Ascending aorta (tissue), 2 donors: ENCODE results near the gene KCNIP4. TPM values are rescaled to one million over a fixed set of nuclear protein-coding genes. Genes with fewer than 3 reads are reported as not detected.

ENCODE experiments used
- DNase-seq, 2 donors: peaks; one replicate each; pipeline ENCODE4 v3.0.0-alpha.2; 2019; ENCODE audit warnings: low spot score in 2 of 2
- H3K27ac ChIP-seq, 2 donors: fragments of 200-600 bp; sonication (generic); one replicate each; pipeline ENCODE4 v1.5.1; 2016 to 2017; ENCODE audit warnings: mild to moderate bottlenecking in 1 of 2
- H3K27me3 ChIP-seq: fragments of 200-600 bp; sonication (generic); one replicate; pipeline ENCODE4 v1.5.1; 2017
- H3K36me3 ChIP-seq, 2 donors: fragments of 200-600 bp; sonication (generic); one replicate each; pipeline ENCODE4 v1.5.1; 2016
- H3K4me1 ChIP-seq, 2 donors: fragments of 200-600 bp; sonication (generic); one replicate each; pipeline ENCODE4 v1.5.1; 2016 to 2017; ENCODE audit warnings: mild to moderate bottlenecking in 1 of 2
- H3K4me3 ChIP-seq, 2 donors: fragments of 200-600 bp; sonication (generic); one replicate each; pipeline ENCODE4 v1.5.1; 2016 to 2017; ENCODE audit warnings: mild to moderate bottlenecking in 1 of 2
- H3K9me3 ChIP-seq, 2 donors: fragments of 200-600 bp; sonication (generic); one replicate each; pipeline ENCODE4 v1.5.1; 2016
- intact Hi-C: fragments of 100-400 bp; cut with DNase I; formaldehyde crosslinking; loops from one replicate; pipeline ENCODE4 v1.15.1; 2023
- total RNA-seq: library from RNA; depleted of rRNA; stranded (reverse); fragments of >200 nt; gene quantifications from one replicate; pipeline ENCODE4 v1.1.0, GENCODE V29; 2016
- TF ChIP-seq, protein P1 (sequence below), 3 experiments: fragments of 200-600 bp in 2 of 3; fragments of 450-650 bp in 1 of 3; sonication (generic) in 2 of 3; IDR thresholded peaks; one replicate each; pipeline ENCODE4 v1.5.1; 2016 to 2019; ENCODE audit warnings: antibody characterized with exemption in 3 of 3, mild to moderate bottlenecking in 1 of 3, moderate library complexity in 1 of 3

KCNIP4 gene
- total RNA-seq, 1 donor from 2014 or later, result not detected

DNA sequence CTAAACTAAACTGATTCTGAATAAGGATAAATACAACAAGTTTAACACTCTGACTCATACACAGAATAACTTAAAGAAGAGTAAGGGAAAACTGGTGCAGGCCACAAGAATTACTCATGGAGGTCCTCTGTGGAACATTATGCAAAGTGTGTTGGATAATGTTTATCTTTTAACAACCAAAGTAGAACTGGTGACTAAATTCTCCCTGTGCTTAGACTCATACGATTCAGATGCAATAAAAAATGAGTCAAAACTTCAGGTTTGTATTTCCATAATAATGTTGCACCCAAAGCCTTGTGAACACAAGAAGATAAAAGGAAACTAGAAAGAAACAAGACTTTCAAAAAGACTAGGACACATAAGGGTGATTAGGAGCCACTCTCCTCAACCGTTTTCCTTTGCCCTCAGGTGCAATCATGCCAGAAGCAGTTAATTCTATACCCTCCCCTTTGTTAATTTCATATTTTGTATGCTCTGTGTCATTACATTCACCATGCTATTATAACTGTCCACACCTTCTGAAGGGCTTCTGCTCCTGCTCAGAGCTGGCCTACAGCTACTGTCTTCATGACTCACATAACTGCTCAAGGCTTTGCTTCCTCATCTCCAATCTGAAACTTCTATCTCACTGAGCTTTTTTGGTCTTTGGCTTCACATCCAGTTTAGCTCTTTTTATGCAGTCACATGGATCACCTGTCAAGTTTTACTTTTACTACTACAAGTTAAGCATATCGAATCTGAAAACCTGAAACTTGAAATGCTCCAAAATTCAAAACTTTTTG, 60.2 kb downstream of the KCNIP4 start:
- no peak overlapping the region for H3K27ac ChIP-seq
- no peaks in the 10 kb centered on the region for H3K9me3 ChIP-seq
- no peak for DNase-seq
- H3K27me3 ChIP-seq, result no peaks in the 10 kb centered on the region
- no peaks in the 10 kb centered on the region for H3K36me3 ChIP-seq
- TF ChIP-seq, protein P1, sequence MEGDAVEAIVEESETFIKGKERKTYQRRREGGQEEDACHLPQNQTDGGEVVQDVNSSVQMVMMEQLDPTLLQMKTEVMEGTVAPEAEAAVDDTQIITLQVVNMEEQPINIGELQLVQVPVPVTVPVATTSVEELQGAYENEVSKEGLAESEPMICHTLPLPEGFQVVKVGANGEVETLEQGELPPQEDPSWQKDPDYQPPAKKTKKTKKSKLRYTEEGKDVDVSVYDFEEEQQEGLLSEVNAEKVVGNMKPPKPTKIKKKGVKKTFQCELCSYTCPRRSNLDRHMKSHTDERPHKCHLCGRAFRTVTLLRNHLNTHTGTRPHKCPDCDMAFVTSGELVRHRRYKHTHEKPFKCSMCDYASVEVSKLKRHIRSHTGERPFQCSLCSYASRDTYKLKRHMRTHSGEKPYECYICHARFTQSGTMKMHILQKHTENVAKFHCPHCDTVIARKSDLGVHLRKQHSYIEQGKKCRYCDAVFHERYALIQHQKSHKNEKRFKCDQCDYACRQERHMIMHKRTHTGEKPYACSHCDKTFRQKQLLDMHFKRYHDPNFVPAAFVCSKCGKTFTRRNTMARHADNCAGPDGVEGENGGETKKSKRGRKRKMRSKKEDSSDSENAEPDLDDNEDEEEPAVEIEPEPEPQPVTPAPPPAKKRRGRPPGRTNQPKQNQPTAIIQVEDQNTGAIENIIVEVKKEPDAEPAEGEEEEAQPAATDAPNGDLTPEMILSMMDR (IDR thresholded peaks at IDR 0.05), result no peak
- no peak overlapping the region for H3K4me3 ChIP-seq
- intact Hi-C loops, result no loop called here
- H3K4me1 ChIP-seq, result no peaks in the 10 kb centered on the region

DNA sequence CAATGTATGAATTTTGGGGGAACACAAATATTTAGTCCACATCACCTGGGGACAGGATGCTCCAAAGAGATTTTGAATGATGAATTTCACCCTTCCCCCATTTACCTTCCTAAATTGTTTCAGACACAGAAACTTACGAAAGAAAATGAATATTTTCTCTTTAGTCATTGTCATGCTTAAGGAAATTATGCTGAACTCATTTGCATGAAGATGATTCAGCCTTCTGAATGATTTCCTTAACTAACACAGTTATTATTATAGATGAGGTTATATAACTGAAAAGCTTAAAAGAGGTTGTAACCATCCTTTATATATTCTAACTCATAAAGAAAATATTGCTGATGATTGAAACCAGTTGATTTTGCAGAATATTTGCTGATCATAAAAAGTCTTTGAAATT, 61.1 kb downstream of the KCNIP4 start:
- no peaks in the 10 kb centered on the region for H3K36me3 ChIP-seq
- H3K4me1 ChIP-seq, result no peaks in the 10 kb centered on the region
- H3K4me3 ChIP-seq, result no peak overlapping the region
- H3K9me3 ChIP-seq, result no peaks in the 10 kb centered on the region
- TF ChIP-seq, protein P1 (IDR thresholded peaks at IDR 0.05), result no peak
- intact Hi-C loops, result no loop called here
- H3K27me3 ChIP-seq, result no peaks in the 10 kb centered on the region
- DNase-seq, result no peak
- H3K27ac ChIP-seq, result no peak overlapping the region

DNA sequence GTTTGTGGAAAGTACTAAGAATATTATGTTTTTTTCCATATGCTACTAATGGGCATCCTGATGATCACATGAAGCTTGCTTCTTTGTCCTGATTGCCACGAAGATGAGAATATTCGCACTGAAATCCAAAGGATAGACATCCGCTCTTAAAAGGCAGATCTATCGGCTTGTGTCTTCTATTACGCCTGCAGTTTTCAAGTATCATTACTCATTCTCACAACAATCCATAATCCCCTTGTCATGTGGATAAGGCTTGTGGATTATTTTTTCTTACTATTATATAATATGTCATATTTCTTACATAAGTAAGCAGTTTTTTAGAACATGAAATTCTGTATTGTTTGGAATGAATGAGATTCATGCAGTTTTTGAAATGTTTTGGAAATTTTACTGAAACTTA, 62.8 kb downstream of the KCNIP4 start:
- H3K4me3 ChIP-seq, result no peak overlapping the region
- no peak for DNase-seq
- H3K27ac ChIP-seq, result no peak overlapping the region
- TF ChIP-seq, protein P1 (IDR thresholded peaks at IDR 0.05), result no peak
- H3K36me3 ChIP-seq, result no peaks in the 10 kb centered on the region
- no peaks in the 10 kb centered on the region for H3K9me3 ChIP-seq
- H3K4me1 ChIP-seq, result no peaks in the 10 kb centered on the region
- intact Hi-C loops, result no loop called here
- no peaks in the 10 kb centered on the region for H3K27me3 ChIP-seq

- intact Hi-C loops, result no loop called here
- DNase-seq, result no peak
- H3K27ac ChIP-seq, result no peak overlapping the region
Observed at GRCh38 chr4:21885241-21885640, 63.3 kb downstream of the KCNIP4 start.

DNA sequence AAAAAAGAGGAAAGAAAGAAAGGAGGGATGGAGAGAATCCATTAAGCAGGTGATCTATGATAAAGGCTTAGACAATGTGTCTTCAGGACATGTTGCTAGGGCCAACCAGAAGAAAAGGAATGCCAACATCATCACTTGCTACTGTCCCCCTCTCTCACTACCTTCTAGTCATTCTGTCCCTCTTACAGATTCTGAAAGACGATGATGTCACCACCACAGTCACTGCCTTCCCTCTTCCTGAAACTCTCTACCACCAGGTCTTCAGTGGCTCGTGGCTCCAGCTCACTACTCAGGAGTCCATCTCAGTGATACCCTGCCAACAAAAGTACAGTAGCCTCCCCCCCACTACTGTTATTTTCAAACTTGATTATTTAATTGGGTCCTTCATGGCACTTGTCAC, 64.0 kb downstream of the KCNIP4 start:
- Histone ChIP-seq H3K4me1 (no peaks in the 10 kb centered on the region), H3K36me3 (no peaks in the 10 kb centered on the region), H3K27ac (no peak overlapping the region), H3K9me3 (no peaks in the 10 kb centered on the region), H3K27me3 (no peaks in the 10 kb centered on the region), H3K4me3 (no peak overlapping the region)
- no peak for DNase-seq
- intact Hi-C loops, result no loop called here
- TF ChIP-seq, protein P1 (IDR thresholded peaks at IDR 0.05), result no peak

More at GRCh38 chr4:21885241-21885640, 63.3 kb downstream of the KCNIP4 start:
- Histone ChIP-seq H3K27me3 (no peaks in the 10 kb centered on the region), H3K4me1 (no peaks in the 10 kb centered on the region), H3K36me3 (no peaks in the 10 kb centered on the region), H3K4me3 (no peak overlapping the region), H3K9me3 (no peaks in the 10 kb centered on the region)
- TF ChIP-seq, protein P1 (IDR thresholded peaks at IDR 0.05), result no peak
